MV-4-11 (cell line): Measurements from ENCODE around the gene RPS6KA2.
A peak's percentile ranks its signal among the peaks of the same experiment; 100 is the strongest.
"Not testable (repeated sequence)": the region's sequence is repeated elsewhere in the genome, so short reads cannot be mapped to it uniquely, and the experiment has no call there.

Experiments
- DNase-seq: peaks from one replicate; lab custom pipeline; 2025; lab: John Stamatoyannopoulos, UW

The RPS6KA2 gene

DNA sequence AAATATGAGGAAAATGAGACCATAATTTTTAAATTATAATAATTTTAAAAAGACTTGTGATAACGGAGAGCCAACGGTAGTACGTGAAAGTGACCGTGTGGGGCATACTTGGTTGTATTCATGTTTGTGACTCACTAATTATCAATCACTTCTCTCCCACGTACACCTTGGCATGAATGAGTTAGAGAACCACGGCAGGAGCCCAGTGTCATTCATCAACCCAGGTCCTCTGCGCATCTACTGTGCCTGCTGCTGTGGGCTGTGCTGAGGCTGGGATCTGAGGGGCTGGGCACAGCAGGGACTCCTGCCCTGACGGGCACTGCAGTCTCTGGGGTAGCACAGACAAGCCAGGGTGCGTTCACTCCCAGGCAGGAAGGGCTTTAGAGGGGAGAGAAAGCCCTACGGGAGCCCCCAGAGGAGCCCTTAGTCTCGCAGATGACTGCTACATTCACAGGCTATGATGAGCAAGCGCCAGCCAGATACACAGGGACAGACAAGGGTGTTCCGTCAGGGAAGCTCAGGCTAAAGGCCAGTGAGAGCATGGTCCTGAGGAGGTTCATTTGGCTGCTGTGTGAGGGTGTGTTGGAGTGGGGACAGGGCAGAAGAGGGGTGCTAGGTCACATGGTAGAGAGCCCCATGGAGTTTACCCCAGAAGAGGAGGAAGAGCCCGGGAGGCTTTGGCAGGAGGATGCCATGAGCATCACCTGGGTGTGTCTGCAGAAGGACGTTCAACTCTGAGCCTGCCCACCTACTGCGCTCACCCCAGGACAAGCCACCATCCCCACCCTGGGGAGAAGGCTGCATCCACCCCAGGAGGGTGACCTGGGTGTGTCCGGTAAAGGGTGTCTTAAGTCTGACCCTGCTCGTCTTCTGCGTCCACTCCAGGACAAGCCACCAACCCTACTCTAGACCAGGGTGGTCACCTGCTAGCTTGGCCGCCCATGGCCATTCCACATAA lies 8.2 kb upstream of the RPS6KA2 start:
- no peak for DNase-seq

DNA sequence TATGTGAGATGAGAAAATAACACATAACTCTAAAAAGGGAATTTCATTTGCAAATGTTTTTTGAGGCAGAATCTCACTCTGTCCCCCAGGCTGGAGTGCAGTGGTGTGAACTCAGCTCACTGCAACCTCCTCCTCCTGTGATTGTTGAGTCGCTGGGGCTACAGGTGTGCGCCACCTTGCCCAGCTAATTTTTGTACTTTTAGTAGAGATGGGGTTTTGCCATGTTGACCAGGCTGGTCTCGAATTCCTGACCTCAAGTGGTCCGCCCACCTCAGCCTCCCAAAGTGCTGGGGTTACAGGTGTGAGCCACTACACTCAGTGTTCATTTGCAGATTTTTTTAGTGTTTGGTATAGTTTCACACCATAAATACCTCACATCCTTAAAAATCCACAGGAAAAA lies 7.5 kb upstream of the RPS6KA2 start:
- not testable (repeated sequence) for DNase-seq

DNA sequence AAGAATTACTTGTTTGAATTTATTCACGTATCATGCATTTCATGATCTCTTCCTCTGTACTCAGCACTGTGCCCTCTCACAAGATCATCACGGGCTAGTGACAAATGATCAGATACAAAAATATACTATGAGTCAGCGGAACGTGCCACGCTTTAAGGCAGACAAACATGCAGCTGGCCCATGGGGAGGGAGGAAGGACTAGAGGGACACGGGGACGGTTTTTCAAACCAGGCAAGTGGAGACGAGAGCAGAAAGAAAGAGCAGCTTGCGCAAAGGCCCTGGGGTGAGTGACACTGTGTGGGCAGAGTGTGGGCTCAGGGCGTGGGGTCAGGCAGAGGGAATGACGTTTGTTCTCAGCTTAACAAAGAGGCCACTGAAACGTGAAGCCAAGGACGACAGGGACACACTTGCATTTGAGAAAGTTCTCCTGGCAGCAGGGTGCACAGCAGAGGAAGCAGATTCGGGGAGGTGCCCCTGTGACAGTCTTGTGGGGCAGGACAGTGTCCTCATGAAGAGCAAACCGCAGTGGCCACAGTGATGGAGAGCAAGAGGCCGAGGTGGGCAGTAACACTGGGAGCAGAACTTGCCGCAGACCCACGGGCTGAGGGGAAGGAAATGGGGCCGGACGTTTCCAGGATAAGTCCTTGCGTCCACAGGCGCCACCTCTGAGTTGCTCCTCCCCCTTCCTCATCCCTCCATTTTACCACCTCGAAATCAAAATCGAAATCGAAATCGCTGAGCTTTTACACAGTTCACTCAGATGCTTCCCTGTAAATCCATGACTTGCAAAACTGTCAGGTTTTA lies 6.9 kb upstream of the RPS6KA2 start:
- peak; percentile 96 for DNase-seq

DNA sequence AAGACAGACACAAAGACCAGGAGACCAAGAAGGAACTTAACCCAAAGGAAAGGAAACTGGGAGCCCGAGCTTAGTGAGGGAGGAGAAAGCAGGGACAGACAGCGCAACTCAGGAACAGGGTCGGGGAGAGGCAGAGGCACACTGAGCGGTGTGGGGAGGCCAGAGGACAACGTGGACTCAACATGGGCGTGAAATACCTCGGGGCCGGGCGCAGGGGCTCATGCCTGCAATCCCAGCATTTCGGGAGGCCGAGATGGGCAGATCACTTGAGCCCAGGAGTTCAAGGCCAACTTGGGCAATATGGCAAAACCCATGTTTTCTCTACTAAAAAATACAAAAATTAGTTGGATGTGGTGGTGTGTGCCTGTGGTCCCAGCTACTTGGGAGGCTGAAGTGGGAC lies 5.7 kb upstream of the RPS6KA2 start:
- no peak for DNase-seq

DNA sequence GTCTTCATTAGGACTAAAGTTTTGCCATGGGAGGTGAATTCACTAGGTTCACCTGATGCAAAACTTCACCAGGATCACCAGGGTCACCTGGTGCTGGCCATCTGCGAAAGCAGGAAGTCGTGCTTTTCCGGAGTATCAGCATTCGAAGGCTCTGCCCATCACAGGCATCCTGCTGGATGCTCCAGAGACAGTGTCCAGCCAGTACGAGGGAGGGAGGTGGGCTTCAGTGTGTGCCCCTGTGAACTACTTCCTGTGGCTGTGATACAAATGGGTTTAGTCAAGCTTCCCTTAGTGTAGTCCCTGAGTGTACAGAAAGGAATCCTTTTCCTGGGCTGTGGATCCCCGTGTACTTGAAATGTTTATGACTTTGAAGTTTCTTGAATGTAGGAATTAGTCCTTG lies 3.4 kb upstream of the RPS6KA2 start:
- no peak for DNase-seq

DNA sequence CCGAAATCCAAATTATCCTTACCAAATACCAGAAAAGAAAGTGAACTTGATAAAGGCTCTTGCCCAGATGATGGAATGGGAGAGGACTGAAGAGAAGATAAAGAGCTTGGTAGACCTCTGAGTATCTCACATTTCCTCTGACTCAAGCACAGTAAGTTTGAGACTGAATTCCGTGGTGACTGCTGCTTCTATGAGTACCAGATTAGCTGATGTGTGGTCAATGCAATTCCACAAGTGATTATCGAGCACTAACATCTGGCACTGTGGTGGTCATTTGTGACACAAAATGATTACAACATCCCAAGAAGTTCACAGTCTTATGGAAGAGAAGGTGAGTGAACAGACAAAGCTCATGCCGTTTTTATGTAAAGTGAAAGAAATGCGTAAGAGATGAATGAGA lies 2.6 kb upstream of the RPS6KA2 start:
- DNase-seq = peak; percentile 86

DNA sequence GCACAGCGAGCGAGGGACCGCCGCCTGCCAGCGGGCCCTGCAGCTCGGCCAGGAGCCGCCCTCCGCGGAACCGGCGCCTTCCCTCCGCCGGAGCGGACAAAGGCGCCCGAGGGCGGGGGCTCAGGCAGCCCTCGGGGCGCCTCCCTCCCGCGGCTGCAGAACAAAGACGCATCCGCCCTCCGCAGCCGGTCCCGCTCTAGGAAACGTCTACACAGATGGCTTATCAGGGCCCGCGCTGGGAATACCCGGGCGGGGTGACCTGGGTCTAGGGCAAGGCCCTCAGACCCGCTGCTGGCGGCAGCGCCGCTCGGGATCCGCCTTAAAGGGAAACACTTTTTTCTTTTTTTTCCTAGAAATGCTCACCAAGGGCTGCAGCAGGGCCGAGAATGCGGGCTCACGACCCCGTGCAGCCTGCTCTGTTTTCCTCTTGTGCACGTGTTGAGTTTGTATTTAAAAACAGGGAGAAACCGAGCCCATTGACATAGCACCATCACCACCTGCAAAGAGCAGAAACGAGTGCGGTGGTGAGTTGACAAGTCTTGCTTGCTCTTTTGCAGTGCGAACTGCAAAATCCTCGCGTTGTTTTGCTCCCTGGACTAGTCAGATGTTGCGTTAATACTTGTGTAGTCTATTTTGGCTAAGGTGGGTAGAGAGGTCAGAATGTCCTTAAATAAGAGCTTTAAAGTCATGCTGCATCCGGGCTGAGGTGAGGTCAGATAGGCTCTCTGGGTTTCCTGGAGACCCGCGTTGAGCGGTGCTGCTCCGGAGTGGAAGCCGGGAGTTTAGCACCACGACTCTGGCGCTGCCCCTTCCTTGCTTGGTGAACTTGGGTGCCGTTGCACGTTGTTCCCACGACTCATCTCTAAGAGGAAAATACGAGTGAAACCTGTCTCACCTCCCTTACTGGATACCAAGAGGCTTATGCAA lies 1.1 kb upstream of the RPS6KA2 start:
- peak; percentile 47 for DNase-seq

DNA sequence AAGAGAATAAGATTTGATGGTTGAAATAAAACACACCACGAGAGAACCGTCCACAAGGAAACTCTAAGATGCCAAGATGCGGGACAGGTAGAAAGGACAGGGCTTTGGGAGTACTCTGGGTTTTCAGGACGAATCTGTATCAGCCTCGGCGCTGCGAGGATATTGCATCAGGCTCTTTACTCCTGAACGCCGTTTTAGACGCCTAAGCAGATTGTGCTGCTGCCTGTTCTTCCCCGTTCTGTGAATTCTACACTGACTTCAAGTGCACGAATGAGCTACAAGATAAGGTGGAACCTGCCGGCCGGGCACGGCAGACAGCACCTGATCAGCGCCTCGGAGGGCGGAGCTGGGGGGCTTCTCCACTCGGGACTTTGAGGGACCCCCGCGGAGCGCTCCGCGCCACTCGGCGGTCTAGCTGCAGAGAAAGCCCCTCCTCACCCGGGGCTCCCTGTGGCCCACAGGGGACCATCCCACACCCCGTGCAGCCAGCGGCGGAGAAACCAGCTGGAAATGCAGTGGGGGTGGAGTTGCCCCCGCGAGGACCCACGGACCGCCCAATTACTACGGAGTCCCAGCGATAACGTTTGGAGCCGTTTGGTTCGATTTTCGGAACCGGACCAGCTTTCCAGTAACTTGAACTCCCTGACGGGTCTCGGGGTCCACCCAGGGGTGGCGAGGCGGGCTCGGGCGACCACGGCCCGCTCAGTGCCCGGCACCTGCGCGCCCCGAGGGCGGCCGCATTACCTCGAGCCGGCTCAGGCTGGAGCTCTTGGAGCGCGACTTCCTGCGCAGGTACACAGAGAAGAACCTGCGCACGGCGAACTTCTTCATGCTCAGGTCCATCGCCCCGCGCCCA lies 646 bp downstream of the RPS6KA2 start:
- DNase-seq = peak; percentile 18

DNA sequence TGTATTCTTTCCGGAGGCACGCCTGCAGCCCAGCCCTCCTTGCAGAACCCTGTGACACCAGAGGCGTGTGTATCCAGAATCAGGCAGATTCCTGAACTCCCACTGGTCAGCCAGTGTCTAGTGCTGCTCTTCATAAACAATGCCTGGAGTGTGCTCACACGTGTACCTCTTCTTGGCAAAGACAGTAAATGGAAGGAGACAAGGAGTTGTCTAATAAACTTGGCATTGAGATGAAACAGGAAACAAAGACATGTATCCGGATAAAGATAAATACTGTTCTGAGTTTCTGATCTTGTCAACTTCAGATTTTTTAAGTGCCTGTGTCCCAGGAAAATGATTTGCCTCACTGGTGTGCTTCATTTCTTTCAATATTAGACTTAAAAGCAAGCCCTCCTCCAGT lies 1.7 kb downstream of the RPS6KA2 start:
- DNase-seq = no peak

DNA sequence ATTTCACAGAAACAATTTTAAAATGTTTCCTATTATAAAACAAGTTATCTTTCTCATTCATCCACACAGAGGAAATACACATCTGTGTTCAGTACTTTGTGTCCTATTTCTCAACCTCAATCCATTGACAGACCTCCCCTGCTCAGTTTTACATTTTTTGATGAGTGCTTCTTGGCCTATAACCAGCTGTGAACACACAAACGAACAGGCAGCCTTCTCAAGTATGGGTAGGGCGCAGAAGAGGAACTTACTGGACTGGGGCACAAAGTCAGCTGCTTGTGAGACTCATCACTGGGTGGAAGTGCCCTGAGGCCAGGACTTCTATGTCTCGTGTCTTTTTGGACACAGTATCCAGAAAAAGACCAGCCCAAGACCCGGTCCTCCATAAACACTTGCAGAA lies 2.8 kb downstream of the RPS6KA2 start:
- peak; percentile 86 for DNase-seq

DNA sequence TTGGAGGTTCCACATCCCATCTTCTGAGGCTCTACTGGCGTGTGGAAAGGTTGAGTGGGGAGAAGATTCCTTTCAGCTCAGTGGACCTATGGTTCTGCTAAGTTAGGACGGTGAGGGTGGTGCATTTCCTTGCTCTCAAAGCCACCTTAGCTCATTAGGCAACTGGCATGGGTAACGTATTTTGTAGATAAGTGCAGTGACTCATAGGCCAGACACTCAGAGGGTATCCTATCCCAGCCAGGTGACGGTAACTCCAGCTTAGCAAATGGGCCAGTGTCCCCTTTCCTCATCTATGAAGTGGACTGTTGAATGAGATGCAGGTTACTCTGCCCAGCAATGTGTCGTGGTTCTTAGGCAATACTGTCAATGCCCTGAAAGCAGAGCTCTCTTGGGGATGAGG lies 3.7 kb downstream of the RPS6KA2 start:
- no peak for DNase-seq

DNA sequence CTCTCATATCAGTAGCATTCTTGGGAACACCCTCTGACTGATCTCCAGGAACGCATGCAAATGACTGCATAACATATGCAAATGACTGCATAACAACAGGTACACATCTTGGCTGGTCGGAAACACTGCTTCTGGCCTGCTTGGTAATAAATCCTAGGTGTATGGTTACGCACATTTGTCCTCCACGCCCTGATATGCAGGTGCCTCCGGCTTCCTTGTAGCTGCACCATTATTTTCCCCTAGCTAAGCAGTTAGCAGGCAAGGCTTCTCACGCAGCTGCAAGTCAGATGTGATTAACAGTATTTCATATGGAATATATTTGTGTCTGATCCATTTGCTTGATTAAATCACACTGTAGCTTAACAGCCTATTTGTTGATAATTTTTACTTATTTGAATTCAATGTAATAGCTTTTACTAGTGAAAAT lies 5.9 kb downstream of the RPS6KA2 start:
- DNase-seq = no peak

DNA sequence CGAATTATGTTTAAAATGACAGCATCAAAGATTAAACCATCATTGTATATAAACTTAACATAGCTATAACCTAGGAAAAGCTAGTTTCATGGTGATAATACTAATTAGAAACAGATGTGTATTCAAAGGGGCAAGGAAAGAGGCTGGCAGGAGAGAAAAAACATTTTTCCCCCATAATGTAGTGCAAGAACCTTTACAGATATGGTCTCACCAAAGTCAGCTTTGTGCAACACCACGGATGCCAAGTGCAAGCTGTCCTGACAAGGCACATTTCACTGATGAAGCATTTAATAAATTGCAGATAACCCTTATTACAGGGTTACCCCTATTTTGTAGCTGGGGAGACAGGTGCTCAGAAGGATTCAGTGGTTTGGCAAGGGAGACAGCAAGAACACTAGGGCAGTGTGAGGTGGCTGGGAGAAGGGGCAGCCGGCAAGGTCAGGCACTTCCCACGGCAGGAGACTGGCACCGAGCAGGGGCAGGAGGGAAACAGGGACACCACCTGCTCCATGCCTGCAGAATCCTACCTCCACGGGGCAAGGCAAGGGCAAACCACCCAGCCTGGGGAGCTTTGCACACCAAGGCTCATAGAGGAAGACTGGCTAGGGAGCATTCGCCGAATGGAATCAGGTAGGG lies 6.5 kb downstream of the RPS6KA2 start:
- no peak for DNase-seq

DNA sequence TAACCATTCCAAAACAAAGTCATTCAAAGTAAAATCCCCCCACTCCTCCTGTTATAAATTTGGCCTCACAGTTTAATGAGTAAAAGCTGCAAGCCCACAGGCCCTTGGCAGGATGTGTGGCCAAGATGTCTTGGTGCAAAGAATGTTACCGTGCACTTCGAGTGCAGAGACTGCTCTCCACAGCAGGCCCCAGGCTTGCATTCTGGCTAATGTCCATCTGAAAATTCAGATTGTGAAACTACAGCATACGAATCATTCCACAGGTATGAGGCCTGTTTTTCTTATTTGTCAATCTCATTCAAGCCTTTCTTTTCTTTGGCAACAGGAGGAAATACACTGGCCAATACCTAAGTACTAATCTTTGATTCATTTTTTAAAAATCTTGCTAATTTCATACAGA lies 7.1 kb downstream of the RPS6KA2 start:
- no peak for DNase-seq

DNA sequence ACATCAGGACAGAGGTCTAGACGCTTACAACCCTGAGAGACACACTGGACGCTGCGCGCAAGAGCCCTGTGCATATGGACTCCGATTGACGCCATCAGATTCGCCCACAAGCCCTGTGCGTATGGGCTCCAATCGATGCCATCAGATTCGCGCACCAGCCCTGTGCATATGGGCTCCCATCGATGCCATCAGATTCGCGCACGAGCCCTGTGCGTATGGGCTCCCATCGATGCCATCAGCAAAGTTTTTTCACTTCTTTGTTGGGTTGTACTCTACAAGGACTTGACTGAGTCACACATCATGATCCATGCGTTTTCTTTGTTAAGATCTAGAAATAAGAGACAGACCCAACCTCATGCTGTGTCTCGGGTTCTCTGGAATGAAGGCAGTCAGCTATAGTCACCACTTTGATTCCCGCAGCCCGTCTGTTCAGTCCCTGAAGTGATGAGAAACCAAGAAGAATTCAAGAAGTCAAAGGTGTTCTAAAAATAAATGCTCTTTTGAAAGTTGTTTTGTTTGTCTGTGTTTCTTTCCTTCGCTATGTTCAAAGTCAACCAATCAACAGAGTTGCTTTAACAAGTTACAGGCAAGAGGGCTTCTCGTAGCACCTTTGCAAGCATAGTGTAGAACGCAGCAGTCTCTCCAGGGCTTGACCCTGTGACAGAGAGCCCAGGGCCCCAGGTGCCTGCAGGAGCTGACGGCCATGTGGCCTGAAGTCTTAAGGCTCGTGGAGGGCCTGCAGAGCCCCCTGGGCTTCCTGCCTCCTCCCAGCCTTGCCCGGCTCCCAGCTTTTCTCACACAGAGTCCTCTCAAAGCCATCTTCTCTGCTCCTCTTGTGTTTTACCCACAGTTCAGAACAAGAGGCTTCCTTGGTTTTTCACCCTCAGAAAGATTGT lies 7.9 kb downstream of the RPS6KA2 start:
- DNase-seq = no peak

DNA sequence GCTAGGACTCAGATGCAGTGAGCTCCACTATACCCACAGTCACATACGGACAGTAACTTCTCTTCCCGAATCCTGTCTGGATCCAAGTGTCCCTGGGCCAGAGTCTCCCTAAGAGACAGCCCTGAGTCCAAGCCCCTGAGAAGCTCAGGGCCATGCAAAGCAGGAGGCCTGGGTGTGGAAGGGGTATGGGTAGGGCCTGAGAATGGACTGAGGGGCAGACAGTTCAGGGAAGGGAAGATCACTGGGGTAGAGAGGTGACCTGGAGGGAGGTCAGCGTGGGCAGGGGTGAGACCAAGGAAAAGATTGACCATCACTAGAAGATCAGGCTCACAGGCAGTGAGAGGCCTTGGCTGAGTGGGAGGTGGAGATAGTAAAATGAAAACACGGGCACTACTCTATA lies 8.8 kb downstream of the RPS6KA2 start:
- DNase-seq = no peak

DNA sequence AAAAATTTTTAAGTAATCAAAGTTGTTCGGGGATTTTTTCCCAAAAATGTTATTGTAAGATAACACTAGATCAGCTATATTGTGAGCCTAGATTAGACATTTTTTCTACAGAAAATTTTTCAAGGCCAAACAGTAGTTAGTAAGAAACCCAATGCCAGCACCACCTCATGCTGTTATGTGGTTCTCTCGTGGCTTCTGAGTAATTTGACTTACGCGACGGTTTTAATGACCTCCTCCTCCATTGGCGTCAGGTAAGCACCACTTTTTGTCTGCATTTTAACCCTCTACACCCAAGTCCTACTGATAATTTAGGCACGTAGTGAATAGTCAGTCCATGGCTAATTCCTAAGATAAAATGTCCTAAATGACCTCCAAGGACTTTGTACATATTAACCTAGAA lies 9.7 kb downstream of the RPS6KA2 start:
- DNase-seq = no peak

DNA sequence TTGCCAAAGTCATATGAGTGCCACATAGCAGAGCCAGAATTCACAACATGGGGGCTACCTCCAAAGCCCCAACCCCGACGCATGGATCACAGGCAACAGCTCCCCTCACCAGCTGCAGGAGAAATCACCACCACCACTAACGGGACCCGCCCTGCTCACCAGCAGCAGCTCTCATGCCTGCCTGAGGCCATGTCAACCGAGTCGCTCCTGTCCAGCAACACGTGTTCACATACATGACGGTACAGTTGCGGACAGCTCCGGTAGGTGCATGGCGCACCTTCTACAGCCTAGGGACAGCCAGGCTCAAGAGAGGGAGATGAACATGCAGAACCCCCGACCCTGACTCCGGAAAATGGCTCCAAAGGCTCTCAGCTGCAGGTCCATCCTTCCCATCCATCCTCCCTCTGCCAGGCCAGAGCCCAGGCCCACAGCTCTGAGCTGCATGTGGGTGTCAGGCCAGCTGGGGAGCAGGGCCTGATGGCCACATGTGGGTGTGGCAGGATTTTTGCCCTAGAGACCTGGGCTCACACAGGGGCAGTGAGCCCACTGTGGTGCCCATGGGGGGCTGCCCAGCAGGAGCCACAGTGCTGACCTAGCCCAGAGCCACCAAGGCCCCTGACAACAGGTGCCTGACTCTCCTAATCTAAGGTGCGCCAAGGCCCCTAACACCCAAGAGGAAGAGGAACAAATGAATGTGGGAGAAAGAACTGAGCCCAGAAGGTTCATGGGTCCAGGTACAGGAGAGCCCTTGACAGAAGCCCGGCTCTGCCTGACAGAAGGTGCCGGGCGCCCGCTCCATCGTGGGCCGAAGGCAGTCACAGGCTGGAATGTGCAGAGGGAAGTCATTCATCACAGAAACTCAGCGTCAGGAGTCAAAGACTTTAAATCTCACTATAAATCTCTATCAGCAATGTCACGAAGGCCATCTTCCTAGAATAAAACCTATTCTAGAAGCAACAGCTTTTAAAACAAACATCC lies 10.5 kb downstream of the RPS6KA2 start:
- no peak for DNase-seq
